DMS153 treated with DMSO at 0.1 percent for 48 hours (cell line): Measurements from ENCODE around the gene NCOA7.
"Not testable (repeated sequence)": the region's sequence is repeated elsewhere in the genome, so short reads cannot be mapped to it uniquely, and the experiment has no call there.

ENCODE experiments used
- DNase-seq: peaks from one replicate; lab custom pipeline; 2025; ENCODE audit not compliant: unreplicated experiment; lab: John Stamatoyannopoulos, UW

The NCOA7 gene

GRCh38 chr6:125913145-125913544 lies 122.4 kb downstream of the NCOA7 start:
- no peak for DNase-seq

GRCh38 chr6:125913864-125914351 lies 123.1 kb downstream of the NCOA7 start:
- no peak for DNase-seq

- DNase-seq = no peak
Observed at GRCh38 chr6:125918230-125918629, 127.5 kb downstream of the NCOA7 start.

DNA sequence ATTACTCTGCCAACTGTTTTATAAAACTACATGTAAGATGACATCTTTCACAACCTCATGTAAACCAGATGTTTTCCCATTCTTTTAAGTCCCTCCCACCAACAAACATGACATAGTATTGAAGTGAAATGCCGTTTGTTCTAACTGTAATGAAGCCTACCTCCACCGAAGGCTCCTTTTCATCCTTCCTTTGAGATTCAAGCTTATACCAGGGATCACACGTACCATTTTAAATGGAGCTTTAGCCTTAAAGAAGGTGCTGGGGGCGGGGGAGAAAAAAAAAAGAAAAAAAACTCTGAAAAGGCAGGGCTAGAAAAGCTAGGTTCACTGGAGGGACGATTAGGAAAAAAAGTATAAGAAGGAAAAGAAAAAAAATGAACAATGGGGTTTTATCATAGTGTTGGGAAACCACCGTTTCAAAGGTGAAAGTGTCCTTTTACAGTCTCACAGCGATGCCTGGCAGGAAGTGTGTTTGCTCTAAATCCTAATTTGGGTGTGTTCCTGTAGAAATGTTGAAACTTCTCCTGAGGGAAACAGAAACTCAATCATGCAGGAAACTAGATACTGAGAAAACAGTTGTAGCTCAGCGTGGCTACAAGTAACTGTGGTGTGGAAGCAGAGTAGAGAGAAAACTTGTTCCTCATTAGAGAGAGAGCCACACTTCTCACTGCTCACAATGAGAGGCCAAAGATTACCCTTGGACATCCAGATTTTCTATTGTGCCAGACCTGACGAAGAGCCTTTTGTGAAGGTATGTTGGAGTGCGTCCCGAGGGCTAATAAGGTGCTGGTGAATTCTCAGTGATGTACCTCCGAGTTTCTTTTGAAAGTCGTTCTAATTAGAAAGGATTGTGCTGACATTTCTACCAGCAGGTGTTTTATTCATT lies 128.2 kb downstream of the NCOA7 start:
- peak; percentile 60 for DNase-seq

DNA sequence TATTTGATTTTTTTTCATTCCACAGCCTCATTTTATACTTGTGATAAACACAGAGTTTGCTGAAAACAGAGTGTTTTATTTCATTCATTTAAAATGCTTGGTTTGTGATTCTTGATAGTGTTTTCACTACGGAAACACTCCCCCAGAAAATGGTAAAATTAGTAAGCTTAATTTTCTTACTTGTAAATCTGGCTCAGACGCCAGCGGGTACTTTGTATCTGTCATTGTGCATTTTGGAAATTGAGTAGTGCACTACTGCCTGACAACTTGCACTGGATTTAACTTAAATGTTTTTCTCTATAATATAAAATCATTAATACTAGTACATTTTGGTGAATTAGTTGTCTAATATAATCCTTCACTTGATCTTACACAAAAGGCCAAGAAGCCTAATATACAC lies 128.9 kb downstream of the NCOA7 start:
- no peak for DNase-seq

DNA sequence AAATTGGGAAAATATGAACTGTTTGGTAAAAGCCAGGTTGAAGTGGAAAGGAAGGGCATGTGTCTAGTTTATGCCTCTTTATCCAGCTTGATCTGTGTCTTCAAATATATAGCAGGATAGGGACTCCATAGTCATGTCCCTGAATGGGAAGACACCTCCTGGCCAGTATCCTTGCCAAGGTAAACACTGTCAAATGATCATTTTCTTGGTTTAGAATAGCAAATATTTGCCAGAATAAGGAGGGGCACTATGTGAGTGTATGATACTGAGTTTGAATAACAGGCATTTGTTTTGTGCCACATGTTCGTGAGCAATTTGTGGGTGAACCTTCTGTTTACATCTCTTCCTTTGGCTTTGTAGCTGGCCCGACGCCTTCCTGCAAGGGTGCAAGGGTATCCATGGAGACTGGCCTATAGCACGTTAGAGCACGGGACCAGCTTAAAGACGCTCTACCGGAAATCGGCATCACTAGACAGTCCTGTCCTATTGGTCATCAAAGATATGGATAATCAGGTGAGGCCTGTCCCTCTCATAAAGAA lies 131.6 kb downstream of the NCOA7 start:
- DNase-seq = peak; percentile 47

DNA sequence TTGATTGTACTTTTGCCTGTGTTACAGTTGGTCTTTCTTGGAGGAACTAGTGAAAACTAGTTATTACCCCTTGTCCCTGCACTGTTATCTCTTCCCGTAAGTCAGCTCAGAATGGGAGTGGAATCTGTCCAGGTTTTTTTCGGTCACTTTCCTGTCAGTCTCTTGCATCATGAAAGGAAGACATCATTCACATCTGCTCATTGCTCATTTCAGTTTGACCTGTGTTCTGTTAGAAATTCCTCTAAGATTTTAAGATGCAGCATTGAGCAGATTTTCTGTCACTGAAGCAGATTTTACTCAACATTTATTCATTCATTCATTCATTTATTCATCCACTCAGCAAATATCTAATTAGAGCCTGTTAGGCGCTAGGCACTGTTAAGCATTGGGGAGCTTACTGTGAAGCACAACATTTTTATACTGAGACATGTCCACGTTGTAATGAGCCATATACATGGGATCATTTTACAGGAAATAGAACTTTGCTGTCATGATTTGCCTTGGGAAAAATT lies 132.7 kb downstream of the NCOA7 start:
- no peak for DNase-seq

GRCh38 chr6:125924169-125924568 lies 133.4 kb downstream of the NCOA7 start:
- DNase-seq = no peak

DNA sequence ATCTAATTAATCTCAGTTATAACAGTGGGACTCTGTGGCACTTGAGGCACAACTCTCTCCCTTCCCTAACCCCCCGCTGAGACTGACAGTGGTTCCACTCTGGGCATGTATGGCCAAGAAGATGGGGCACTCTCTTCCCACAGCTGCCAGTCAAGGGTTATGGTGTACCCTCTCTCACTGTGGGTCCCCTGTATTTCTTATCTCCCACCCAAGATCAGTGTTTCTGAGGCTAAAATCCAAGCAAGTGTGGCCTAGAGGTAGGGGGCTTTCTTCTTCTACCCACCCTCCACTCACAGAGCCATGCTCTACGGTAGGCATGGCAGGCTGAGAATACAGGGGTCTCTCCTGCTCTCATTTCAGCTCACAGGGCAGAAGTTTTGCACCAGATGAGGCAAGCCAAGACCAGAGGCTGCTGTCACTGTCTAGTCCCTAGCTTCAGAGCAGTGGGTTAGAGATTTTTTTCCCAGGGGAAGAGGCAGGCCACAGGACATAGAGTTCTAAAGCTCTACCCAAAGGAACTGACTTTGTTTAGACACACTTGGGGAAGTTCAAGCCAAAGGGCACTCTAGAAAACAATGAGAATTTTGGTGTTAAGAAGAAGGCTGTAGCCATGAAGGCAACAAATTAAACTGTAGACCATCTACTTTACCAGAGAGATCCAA lies 134.1 kb downstream of the NCOA7 start:
- no peak for DNase-seq

GRCh38 chr6:125926711-125927110 lies 136.0 kb downstream of the NCOA7 start:
- no peak for DNase-seq

GRCh38 chr6:125927761-125928160 lies 137.0 kb downstream of the NCOA7 start:
- DNase-seq = no peak

GRCh38 chr6:125930765-125931418 lies 140.1 kb downstream of the NCOA7 start:
- no peak for DNase-seq

GRCh38 chr6:125931733-125932450 lies 141.1 kb downstream of the NCOA7 start:
- no peak for DNase-seq

DNA sequence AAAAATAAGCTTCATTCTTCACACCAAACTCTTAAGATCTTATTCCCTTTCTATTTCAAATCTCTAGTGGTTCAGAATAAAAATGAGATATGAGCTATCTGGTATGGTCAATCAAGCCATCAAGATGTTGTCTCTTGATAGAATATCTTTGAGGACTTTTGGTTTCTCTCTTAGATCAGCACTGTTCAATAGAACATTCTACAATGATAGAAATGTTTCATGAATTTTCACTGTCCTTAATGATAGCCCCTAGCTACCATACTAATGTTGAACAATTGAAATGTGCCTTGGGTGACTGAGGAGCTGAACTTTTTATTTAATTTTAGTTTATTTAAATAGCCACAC lies 141.7 kb downstream of the NCOA7 start:
- no peak for DNase-seq

DNA sequence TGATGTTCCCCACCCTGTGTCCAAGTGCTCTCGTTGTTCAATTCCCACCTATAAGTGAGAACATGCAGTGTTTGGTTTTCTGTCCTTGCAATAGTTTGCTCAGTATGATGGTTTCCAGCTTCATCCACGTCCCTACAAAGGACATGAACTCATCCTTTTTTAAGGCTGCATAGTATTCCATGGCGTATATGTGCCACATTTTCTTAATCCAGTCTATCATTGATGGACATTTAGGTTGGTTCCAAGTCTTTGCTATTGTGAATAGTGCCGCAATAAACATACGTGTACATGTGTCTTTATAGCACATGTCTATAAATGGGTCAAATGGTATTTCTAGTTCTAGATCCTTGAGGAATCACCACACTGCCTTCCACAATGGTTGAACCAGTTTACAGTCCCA lies 144.8 kb downstream of the NCOA7 start:
- DNase-seq = not testable (repeated sequence)

DNA sequence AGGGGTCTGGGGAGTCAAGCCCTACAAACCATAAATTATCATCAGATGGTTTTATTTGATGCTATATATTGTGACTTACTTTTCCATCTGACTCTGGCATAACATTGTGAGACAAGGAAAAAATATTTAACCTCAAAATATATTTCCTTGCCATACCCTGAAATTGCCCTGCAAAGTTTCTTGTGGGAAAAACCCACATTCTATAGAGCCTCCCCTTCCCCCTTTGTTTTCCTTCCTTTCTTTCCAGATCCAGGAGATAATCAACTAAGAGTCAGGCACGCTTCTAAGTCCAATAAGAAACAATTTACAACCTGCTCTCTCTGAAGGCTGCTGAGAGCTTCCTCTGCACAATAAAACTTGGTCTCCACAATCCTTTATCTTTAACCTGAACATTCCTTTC lies 148.3 kb downstream of the NCOA7 start:
- DNase-seq = no peak

DNA sequence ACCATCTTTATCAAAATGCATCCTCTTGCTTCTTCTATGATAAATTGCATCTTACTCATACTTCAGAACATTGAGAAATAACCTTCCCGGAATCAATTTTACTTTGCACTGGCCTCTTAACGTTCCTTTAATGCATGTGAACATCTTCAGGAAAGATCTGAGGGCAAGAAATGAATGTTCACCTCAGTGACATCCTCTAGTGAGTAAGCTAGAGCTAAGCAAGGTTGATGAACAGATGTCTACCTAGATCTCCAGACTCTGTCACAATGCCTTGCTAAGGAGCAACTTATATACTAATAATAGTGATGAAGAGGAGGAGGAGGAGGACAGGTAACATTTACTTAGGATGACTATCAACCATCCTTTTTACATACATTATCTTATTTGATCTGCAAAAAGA lies 149.0 kb downstream of the NCOA7 start:
- no peak for DNase-seq

DNA sequence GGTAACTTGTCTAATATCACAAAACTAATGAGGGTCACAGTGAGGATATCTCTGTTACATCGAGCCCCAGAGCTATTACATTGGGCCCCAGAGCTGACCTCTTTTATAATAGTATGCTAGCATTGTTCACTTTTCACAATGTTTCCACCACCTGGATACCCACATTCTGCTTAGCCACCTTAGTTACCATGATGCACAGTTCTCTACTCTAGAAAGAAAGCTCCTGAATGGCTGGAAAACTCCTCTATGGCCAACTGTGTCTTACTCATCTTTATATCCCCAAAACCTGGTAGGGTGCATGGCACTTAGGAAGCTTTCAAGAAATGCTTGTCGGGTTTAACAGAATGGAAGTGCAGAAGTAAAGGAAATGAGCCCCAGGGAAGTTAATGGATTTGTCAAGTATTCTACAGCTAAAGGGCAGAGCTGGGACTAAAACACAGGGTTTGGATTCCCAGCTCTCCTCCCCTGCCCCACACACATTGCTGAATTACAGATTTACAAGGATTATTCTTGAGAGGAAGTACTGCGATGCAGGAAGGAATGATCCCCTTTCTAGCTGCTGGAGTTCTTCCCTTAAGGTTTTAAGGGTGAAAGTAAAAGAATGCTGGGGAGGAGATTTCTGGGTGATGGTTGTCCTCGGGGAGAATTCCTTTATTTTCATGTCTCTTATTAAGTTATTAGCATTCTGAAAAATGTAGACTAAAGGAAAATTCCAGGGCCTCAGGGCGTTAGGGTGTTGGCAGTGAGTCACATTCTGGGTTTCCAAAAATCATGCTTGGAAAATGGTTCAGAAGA lies 149.7 kb downstream of the NCOA7 start:
- DNase-seq = no peak

DNA sequence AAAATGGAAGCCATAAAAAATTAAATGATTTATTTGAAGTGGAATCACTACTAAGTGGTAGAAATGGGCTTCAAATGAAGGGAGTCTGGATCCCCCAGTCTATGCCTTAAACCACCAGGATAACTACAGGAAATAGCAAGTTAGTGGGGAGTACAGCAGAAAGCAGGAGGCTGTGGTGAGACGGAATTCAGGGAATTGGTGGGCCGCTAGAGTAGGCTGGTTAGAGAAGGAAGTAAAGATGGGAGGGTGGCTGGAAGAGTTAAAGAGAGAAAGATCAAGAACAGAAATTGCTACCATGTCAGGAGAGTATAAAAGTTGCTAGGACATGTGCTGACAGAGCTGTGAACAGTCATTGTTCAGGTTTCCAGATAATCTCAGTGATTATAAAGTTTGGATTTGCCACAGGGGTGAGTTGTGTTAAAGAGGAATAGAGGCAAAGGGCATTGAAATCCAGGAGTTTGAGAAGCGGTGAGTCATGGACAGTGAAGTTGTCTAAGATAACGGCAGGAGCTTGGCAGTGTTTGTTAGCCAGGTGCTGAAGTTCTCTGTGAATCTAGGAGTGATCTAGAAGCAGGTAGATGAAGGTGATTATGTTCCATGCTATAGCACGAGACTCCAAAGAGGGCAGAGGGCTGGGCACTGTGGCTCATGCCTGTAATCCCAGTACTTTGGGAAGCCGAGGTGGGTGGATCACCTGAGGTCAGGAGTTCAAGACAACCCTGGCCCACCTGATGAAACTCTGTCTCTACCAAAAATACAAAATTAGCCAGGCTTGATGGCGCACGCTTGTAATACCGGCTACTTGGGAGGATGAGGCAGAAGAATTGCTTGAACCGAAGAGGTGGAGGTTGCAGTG lies 152.1 kb downstream of the NCOA7 start:
- DNase-seq = no peak
